DMS114 treated with DMSO at 0.1 percent for 48 hours (cell line): ENCODE results near the gene ADAMTS3.

ENCODE experiments used
- DNase-seq: peaks from one replicate; lab custom pipeline; 2025; ENCODE audit not compliant: unreplicated experiment; lab: John Stamatoyannopoulos, UW

ADAMTS3 gene

GRCh38 chr4:72418458-72418857 is 150.6 kb downstream of the ADAMTS3 start:
- DNase-seq = no peak

DNA sequence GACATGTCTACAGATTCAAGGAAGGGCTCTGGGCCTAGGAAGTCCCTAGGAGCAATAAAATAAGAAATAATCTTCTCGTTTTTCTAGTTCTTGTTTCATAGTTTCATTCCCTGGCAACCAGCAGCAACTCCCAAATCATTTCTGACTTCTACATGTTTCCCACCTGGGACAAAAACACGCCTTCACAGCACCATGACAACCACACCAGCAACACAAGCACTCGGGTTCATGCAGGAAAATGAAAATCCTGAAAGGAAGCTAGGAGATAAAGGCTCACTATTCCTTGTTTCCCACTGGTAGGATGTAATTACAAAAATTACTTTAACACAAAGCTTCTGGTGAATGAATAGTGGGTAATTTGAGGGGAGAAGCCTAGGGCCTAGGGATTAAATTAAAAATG is 158.9 kb downstream of the ADAMTS3 start:
- DNase-seq = no peak

DNA sequence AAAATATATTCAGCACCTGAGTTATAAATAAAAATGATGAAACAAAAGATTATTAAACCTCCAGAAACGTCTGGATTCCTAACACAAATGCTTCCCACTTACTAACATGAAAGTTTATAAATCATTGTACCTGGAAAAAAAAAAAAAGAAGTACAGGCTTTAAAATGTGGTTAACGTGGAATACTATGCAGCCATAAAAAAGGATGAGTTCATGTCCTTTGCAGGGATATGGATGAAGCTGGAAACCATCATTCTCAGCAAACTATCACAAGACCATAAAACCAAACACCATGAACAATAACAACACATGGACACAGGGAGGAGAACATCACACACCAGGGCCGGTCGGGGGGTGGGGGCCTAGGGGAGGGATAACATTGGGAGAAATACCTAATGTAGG is 160.5 kb downstream of the ADAMTS3 start:
- no peak for DNase-seq

GRCh38 chr4:72405417-72405816 is 163.6 kb downstream of the ADAMTS3 start:
- DNase-seq = no peak

DNA sequence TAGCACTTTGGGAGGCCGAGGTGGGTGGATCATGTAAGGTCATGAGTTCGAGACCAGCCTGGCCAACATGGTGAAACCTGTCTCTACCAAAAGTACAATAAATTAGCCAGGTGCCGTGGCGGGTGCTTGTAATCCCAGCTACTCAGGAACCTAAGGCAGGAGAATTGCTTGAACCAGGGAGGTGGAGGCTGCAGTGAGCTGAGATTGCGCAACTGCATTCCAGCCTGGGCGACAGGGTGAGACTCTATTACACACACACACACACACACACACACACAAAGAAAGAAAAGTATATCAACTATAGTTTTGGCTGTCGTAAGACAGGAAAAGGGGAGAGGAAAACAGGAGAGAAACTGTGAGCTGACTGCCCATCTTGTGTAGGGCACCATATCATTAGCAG is 171.7 kb downstream of the ADAMTS3 start:
- no peak for DNase-seq

DNA sequence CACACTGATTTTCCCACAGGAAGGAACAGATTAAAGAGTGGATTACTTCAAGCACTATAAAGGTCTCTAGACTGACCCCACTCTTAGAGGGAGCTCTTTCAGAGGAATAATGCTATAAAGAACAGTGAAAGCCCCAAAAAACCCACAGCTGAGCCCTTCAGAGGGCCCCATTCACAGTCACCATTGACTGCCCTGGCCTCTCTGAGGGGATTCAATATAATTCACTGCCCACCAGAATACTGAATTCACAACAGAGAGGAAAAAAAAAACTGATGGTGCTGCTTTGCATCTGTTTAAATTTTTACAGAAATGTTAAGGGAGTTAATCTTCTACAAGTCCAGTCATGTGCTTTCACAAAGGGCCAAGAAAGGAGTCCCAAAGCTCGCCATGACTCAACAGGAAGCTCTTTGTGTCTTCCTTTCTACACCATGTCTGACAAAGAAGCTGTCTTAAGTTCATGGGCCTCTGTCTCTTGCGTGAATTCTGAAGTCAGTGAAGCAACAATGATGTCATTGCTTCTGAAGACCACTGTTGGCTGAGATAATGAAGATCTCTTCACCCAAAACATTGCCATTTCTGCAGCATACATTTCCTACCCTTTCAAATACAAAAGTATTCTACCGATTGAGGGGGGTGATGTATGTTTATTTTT is 174.9 kb downstream of the ADAMTS3 start:
- no peak for DNase-seq

GRCh38 chr4:72391281-72391680 is 177.7 kb downstream of the ADAMTS3 start:
- DNase-seq = no peak

GRCh38 chr4:72390409-72390808 is 178.6 kb downstream of the ADAMTS3 start:
- DNase-seq = no peak

DNA sequence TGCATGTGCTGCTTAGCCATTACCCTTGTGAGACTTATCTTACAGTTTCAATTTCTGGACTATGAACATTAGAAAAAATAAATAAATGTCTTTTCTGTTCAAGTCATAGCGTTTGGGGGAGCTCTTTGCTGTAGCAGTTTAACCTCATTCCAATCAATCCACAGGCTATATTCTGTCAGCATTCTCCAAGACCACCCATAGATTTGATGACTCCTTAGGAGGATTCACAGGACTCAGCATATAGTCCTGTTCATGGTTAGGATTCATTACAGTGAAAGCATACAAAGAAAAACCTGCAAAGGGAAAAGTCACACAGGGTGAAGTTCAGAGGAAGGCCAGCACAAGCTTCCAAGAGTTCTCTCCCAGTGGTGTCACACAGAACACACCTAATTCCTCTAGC is 180.5 kb downstream of the ADAMTS3 start:
- no peak for DNase-seq

DNA sequence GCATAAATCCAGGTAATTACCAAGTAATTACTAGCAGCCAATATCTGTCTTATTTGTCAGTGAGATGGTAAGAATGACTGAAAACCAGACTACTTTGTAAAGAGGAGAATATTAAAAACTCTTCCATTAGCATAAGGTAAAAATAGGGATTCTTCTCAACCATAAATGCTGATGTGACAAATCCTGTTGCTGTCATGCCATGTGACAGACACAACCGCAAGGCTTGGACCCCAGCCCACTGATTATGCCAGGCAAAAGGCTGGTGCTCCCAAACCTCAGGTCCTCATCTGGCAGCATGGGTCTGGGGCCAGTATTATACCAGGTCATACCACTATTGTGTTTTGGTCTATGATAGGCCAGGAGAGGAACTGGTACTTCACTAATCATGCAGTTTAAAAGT is 181.1 kb downstream of the ADAMTS3 start:
- no peak for DNase-seq

DNA sequence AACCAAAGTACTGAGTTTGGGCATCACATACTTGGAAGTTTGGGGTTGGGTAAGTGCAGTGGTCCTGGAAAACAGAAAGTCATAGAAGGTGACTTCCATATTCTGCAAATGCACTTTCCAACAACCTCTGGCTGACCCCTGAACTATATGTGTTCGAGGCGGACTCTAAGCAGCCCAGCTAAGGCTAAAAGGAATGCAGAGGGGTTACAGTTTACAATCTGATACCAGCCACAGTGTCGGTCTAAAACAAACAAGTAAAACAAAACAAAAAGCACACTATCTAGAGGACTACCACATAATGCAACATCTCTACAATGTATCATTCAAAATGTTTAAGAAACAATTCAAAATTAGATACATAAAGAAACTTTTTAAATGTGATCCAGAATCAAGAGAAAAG is 185.6 kb downstream of the ADAMTS3 start:
- DNase-seq = no peak

DNA sequence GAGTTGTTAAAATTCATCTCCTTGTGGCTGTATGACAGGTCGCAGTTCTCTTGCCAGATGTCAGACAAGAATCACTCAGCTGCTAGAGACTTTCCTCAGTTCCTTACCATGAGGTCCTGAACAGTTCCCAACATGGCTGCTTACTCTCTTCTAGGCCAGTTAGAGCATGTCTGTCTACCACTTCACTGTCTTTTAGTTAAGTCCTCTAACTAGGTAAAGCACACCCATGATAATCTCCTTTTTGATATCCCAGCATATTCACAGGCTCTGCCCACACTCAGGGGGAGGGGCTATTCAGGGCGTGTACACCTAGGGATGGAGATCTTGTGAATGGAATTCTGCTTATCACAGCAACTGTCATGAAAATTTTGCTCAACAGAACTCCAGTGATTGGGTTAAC is 190.1 kb downstream of the ADAMTS3 start:
- DNase-seq = no peak

- DNase-seq = no peak
These were observed 191.4 kb downstream of the ADAMTS3 start for GRCh38 chr4:72377491-72378194.

DNA sequence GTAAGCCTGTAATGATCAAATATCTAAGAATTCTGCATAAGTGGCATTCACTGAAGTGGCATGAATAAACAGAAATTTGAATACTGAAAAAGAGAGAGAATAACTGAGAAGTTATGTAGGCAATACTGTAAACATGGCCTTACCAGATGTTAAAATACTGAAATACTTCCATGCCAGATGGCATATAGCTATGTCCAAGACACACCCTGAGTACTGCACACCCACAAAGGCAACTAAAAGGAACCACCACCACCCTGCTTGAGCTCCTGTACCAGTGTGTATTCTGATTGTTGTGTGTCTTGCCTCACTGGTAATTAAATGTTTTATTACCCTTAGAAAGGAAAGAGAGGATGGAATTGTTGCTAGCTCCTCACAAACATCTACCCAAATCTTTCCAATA is 192.1 kb downstream of the ADAMTS3 start:
- DNase-seq = no peak

GRCh38 chr4:72375073-72375736 is 193.8 kb downstream of the ADAMTS3 start:
- DNase-seq = no peak

GRCh38 chr4:72374159-72374558 is 194.9 kb downstream of the ADAMTS3 start:
- DNase-seq = no peak

DNA sequence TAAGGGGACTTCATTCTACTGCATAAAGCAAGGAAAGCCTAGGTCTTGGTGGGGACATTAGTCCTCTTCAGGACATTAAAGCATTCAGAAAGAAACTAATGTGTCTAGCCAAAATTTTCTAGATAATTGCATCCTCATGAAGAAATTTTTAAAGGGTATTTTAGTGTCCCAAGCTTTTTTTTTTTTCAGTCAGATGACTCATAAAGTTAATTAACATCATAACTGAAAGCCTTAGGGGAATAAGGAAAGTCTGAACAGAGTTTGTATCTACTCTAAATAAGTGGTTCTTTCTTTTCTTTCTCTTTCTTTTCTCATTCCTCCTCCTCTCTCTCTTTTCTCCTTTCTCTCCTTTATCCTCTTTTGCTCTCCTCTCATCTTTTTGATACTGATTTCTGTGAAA is 202.4 kb downstream of the ADAMTS3 start:
- DNase-seq = no peak

- no peak for DNase-seq
These were observed 203.0 kb downstream of the ADAMTS3 start for GRCh38 chr4:72365981-72366380.

- no peak for DNase-seq
These were observed 204.0 kb downstream of the ADAMTS3 start for GRCh38 chr4:72365016-72365415.

- DNase-seq = no peak
These were observed 208.9 kb downstream of the ADAMTS3 start for GRCh38 chr4:72360075-72360474.

DNA sequence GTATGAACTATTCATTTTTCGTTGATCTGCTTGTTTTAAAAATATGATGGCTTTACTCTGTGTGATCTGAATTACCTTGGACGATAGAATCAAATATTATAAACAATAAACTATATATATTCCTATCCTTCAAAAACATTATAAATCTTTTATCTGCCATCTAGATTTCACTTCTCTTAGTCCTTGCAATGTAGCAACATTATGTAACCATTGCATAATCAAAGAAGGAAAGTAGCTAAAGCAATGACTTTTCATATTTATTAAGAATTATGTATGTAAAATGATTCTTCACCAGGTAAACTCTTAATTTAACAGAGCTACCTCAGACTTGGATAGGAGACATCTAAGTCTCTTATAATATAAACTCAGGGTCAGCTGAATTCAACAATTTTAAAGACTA is 210.5 kb downstream of the ADAMTS3 start:
- no peak for DNase-seq

DNA sequence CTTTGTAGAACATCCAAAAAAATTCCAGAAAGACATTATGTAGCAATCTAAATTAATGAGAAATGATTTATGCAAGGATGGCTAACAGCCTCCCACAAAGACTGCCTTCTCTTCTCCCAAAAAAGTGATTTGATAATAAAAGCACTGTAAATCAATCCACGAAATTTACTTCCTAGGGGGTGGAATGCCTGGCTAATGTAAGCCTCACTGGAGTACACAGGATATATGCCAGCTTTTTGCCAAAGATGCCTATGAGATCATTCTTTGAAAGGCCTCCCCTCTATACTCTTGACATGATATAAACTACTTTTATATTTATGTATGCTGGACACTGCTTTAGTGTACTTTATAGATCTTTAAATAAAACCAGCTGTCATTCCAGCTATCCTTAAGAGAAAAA is 211.1 kb downstream of the ADAMTS3 start:
- no peak for DNase-seq
